OCI-LY3 (cell line): ENCODE results near the gene ARID1B.

Source experiments
- EZH2phosphoT487 ChIP-seq: fragments of 200-600 bp; shearing (Covaris generic); IDR thresholded peaks from 2 replicates; pipeline ENCODE4 v1.6.1; 2018; ENCODE audit warnings: antibody characterized with exemption, mixed run types, low read depth
- TF ChIP-seq, protein P1 (sequence below): fragments of 200-600, 300-600 bp; sonication (generic); IDR thresholded peaks from 2 replicates; pipeline ENCODE4 v1.5.1; 2014; ENCODE audit warnings: antibody characterized with exemption, low read length, low read depth

- TF ChIP-seq EZH2phosphoT487, result no peak
- TF ChIP-seq, protein P1, sequence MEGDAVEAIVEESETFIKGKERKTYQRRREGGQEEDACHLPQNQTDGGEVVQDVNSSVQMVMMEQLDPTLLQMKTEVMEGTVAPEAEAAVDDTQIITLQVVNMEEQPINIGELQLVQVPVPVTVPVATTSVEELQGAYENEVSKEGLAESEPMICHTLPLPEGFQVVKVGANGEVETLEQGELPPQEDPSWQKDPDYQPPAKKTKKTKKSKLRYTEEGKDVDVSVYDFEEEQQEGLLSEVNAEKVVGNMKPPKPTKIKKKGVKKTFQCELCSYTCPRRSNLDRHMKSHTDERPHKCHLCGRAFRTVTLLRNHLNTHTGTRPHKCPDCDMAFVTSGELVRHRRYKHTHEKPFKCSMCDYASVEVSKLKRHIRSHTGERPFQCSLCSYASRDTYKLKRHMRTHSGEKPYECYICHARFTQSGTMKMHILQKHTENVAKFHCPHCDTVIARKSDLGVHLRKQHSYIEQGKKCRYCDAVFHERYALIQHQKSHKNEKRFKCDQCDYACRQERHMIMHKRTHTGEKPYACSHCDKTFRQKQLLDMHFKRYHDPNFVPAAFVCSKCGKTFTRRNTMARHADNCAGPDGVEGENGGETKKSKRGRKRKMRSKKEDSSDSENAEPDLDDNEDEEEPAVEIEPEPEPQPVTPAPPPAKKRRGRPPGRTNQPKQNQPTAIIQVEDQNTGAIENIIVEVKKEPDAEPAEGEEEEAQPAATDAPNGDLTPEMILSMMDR, result no peak
Measured at GRCh38 chr6:156953479-156954146, 176.4 kb downstream of the ARID1B start.
